GDM1 (cell line): ENCODE measurements around the gene KCNC2.

ENCODE experiments used
- DNase-seq: peaks from one replicate; lab custom pipeline; 2025; lab: John Stamatoyannopoulos, UW

The KCNC2 gene

DNA sequence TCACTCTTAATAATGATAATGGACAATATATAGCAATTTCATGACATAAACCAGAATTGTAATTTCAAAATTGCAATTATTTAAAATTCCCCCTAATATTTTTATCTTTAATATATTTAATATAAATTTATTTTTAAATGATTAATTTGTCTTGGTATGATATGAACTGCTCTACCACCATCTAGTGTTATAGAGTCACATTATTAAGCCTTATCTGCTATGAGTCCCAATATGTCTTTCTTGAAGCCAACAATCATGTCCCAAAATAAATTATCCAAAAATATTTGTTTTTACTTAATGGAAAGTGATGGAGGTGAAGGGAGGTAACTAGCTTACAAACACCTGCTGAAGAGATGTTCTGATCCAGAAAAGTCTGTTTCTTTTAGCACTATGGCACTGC, 151.4 kb downstream of the KCNC2 start:
- DNase-seq, result no peak

DNA sequence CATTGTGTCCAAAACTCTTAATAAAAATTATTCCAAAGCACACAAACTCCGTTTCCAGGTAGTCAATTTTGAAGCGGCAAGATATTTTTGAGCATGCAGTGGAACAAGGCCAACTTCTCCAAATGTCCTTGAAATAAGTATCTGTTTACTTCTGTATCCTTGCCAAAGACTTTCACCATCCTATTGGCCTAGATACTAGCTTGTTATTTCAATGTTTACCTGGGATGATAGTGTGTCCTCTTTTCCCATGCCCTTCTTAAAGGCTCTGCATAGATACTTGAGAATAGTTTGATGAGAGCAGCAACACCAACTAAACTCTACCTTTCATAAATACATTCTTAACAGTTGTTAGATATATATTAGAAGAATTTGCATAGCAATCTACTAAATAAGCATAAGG, 160.9 kb downstream of the KCNC2 start:
- no peak for DNase-seq

DNA sequence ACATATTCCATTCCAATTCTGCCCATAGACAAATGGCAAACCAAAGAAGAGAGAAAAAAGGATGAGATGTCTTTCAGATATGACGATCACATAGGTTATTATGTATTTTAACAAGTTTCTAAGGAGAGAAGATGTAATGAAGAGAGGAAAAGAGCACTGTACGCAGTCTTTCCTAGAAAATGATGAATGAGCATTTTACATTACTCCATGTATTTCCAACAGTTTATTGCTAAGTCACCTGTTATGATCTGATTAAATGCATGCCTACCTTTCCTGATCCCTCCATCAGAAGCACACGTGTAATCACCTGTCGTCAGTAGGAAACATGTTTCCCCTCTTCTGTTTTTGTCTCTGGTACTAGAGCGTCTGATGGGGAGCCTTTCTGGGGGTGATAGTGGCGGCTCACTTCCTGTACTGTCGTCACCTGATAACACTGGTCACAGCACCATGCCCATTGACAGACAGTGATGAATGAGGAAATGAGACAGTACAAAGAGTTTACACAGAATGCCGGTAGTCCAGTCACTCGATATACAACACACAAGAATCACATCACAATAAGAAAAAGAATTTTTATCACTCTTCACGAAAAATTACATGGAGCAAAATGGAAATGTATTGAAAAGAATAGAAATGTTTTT, 161.6 kb downstream of the KCNC2 start:
- no peak for DNase-seq

- no peak for DNase-seq
Measured at GRCh38 chr12:75042125-75042524, 167.5 kb downstream of the KCNC2 start.

DNA sequence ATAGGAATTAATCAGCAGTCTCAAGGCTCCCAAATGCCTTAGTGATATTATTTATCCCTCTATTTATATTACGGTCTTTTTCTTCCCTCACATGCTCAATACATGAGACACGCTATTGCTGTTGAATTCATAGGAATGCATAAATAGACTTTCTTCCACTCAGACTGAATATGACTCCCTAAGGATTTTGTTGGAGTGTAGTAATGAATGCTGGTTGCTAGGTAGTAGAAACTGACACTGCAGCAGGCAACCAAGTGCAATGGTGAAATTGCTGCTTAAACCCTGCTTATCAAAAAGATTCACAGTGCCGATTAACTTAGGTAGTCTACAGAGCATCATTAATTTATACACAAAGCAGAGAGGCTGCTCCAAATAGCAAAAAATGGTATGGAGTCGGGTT, 168.2 kb downstream of the KCNC2 start:
- no peak for DNase-seq

DNA sequence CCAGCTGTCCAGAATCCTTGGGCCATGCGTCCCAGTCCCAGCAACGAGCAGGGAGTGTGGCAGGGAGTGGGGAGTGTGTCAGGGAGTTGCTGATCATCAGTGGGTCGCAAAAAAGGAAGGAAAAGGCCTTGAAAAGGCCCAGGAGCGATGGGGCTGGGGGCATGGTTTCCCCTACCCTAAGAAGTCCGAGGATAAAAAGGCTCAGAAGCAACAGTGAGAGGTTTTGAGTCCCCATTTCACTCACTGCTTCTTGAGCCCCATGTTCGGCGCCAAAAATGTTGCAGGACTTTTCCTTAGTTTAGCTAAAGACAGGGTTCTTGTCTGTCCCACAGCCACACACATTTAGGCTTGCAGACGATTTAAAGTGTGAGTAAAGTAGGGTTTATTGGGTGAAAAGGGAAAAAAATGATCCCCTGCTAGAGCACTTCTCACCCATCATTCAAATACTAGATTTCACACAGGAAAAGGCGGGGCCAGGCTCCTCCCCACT, 189.5 kb downstream of the KCNC2 start:
- DNase-seq, result no peak

DNA sequence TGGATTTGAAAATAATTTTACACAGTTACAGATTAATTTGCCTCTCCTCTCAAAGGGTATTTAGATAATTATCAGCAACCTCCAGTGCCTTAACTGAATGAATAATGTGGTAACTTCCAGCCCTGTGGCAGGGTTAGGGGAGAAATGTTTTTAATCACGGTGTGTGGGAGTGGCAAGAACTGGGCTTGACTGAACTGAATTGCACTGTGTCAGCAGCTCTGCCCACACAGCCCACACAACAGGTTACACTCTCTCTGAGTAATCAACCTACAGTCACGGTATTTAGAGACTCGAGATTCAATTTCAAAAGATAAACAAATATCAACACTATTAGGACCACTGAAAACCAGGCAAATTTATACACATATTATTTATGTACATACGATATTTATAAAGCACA, 198.5 kb downstream of the KCNC2 start:
- no peak for DNase-seq

DNA sequence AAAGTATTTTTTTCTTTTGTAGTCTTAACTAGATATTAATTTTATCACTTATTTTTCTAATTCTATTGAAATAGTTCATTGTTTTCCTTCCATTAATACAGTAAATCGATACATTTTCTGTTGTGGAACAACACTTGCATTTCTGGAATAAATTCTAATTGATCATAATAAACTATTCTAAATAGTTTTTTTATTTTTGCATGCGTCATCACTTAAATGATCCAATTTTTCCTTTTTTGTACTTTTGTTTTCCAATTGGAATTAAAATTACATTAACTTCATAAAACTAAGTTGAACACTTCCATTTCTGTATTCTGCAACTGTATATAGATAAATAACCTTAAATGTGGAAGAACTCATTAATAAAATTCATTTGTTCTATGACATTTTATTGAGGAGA, 202.5 kb downstream of the KCNC2 start:
- no peak for DNase-seq

DNA sequence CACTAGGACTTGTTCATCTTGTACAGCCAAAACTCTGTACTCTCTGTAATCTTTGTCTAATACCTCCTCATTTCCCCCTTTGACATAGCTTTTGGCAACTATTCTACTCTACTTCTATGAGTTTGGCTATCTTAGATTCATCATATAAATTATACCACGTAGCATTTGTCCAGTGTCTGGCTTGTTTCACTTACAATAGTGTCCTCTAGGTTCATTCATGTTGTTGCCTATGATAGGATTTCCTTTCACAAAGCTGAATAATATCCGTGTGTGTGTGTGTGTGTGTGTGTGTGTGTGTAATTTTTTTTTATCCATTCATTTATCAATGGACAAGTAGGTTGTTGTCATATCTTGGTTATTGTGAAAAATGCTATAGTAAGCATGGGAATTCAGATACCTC, 209.5 kb downstream of the KCNC2 start:
- no peak for DNase-seq

DNA sequence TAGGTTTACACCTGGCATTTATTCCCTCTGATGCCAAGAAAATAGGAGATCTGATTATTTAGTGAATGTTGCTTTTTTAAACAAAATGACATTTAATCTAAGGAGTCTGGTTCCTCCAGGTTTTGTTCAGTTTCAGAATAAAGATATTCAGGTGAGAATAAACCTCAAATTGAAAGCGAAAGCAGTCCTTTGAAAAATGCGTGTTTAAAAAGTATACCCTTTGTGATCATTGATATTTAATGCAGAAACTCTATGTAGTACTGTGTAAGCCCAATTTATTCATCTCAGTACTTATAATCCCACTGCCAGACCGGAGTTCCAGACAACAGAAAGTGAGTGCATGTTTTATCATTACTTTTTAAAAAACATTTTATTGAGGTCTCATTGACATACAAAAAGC, 210.2 kb downstream of the KCNC2 start:
- no peak for DNase-seq
